Measurements from ENCODE around the gene CDHR3. TPM values are rescaled to one million over a fixed set of nuclear protein-coding genes. Genes with fewer than 3 reads are reported as not detected.
A peak's percentile ranks its signal among the peaks of the same experiment; 100 is the strongest.

The CDHR3 gene
- total RNA-seq, 1 experiment from 2014 or later, result 19.1 TPM

DNA sequence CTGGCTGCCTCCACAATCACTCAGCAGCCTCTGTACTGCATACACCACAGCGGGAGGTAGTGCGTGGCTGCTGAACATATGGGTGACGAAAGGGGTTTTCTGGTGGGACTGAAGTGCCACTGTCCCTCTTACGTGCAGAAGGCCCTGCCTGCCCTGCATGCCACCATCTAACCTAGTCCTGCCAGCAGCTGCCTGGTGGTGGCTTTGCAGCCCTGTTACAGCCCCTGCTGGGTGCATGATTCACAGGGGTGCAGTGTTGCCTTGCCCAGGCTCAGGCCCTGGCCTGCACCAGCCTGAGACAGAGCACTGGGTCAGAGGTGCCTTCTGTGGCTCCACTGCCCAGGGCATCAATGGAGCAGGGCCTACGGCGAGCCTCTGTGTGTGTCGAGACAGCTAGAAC, 98.9 kb downstream of the CDHR3 start:
- ATAC-seq (no peak), DNase-seq (ENCODE audit: low spot score) (no peak)
- Mint-ChIP-seq H3K4me3 (no peak overlapping the region), H3K27me3 (ENCODE audit: low read depth) (no peaks in the 10 kb centered on the region; the same call in none of the 2 replicates), H3K4me1 (peaks cover 20% of the 10 kb centered on the region), H3K27ac (peak overlapping the region; percentile 46; the same call in 1 of the 2 replicates), H3K9me3 (peaks cover 12% of the 10 kb centered on the region), H3K36me3 (peaks cover 6% of the 10 kb centered on the region)
- POLR2A ChIA-PET, result no interaction called here
- TF ChIP-seq ZNF281 (CRISPR knock-in tag; IDR thresholded peaks at IDR 0.05) (no peak), ZNF396 (CRISPR knock-in tag; IDR thresholded peaks at IDR 0.05; ENCODE audit: borderline replicate concordance) (no peak), FOXK1 (CRISPR knock-in tag; IDR thresholded peaks at IDR 0.05) (no peak), RELA (CRISPR knock-in tag; IDR thresholded peaks at IDR 0.05; ENCODE audit: borderline replicate concordance) (no peak), IRF1 (CRISPR knock-in tag; IDR thresholded peaks at IDR 0.05) (no peak), GRHL2 (CRISPR knock-in tag; IDR thresholded peaks at IDR 0.05; ENCODE audit: insufficient replicate concordance, severe bottlenecking) (no peak), KAT7 (CRISPR knock-in tag; IDR thresholded peaks at IDR 0.05; ENCODE audit: borderline replicate concordance) (no peak), ETV6 (CRISPR knock-in tag; IDR thresholded peaks at IDR 0.05) (no peak)
- TF ChIP-seq, protein P1, sequence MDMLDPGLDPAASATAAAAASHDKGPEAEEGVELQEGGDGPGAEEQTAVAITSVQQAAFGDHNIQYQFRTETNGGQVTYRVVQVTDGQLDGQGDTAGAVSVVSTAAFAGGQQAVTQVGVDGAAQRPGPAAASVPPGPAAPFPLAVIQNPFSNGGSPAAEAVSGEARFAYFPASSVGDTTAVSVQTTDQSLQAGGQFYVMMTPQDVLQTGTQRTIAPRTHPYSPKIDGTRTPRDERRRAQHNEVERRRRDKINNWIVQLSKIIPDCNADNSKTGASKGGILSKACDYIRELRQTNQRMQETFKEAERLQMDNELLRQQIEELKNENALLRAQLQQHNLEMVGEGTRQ (CRISPR knock-in tag; IDR thresholded peaks at IDR 0.05), result no peak
- CTCF ChIA-PET, result no interaction called here

DNA sequence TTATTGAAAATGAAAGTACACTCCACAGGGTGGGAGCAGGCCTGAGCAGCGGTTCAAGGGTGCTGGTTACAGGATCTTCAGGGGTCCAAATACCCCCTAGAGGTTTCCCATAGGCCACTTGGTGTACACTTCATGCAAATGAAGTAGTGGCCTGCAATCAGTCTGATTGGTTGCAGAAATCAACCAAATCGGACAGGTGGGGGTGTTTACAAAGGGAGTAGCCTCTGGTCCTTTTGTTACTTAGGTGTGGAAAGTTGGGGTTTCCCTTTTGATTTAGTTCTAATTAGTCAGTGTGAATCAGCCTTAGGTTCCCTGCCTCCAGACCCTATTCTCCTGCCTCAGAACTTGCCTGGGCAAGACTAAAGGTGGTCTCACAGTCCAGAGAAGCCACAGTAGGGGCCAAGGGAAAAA, 99.5 kb downstream of the CDHR3 start:
- Mint-ChIP-seq H3K36me3 (peaks cover 6% of the 10 kb centered on the region), H3K4me1 (peaks cover 20% of the 10 kb centered on the region), H3K27ac (no peak overlapping the region), H3K4me3 (no peak overlapping the region), H3K9me3 (peaks cover 12% of the 10 kb centered on the region), H3K27me3 (ENCODE audit: low read depth) (no peaks in the 10 kb centered on the region; the same call in none of the 2 replicates)
- ChIA-PET POLR2A (no interaction called here), CTCF (no interaction called here)
- ATAC-seq, result no peak
- DNase-seq (ENCODE audit: low spot score), result no peak
- TF ChIP-seq ELF4 (CRISPR knock-in tag; IDR thresholded peaks at IDR 0.05; ENCODE audit: low read depth) (no peak), RELA (CRISPR knock-in tag; IDR thresholded peaks at IDR 0.05; ENCODE audit: borderline replicate concordance) (no peak), OVOL2 (CRISPR knock-in tag; IDR thresholded peaks at IDR 0.05; ENCODE audit: borderline replicate concordance) (no peak), AFF4 (CRISPR knock-in tag; IDR thresholded peaks at IDR 0.05; ENCODE audit: borderline replicate concordance) (no peak), ZNF396 (CRISPR knock-in tag; IDR thresholded peaks at IDR 0.05; ENCODE audit: borderline replicate concordance) (no peak), ATF2 (CRISPR knock-in tag; IDR thresholded peaks at IDR 0.05; ENCODE audit: borderline replicate concordance, low read depth) (no peak), ZNF121 (CRISPR knock-in tag; IDR thresholded peaks at IDR 0.05) (no peak), TEAD1 (CRISPR knock-in tag; IDR thresholded peaks at IDR 0.05) (no peak), ZNF416 (CRISPR knock-in tag; IDR thresholded peaks at IDR 0.05) (no peak), E2F4 (CRISPR knock-in tag; IDR thresholded peaks at IDR 0.05; ENCODE audit: borderline replicate concordance, low read depth) (no peak), GABPB1 (CRISPR knock-in tag; IDR thresholded peaks at IDR 0.05) (no peak)
- TF ChIP-seq, protein P2, sequence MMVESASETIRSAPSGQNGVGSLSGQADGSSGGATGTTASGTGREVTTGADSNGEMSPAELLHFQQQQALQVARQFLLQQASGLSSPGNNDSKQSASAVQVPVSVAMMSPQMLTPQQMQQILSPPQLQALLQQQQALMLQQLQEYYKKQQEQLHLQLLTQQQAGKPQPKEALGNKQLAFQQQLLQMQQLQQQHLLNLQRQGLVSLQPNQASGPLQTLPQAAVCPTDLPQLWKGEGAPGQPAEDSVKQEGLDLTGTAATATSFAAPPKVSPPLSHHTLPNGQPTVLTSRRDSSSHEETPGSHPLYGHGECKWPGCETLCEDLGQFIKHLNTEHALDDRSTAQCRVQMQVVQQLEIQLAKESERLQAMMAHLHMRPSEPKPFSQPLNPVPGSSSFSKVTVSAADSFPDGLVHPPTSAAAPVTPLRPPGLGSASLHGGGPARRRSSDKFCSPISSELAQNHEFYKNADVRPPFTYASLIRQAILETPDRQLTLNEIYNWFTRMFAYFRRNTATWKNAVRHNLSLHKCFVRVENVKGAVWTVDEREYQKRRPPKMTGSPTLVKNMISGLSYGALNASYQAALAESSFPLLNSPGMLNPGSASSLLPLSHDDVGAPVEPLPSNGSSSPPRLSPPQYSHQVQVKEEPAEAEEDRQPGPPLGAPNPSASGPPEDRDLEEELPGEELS (CRISPR knock-in tag; IDR thresholded peaks at IDR 0.05), result no peak
